Prostate gland (tissue), 2 donors: ENCODE data around the gene GLT1D1. TPM values are rescaled to one million over a fixed set of nuclear protein-coding genes. Genes with fewer than 3 reads are reported as not detected.

Experiments
- DNase-seq: peaks from one replicate; pipeline ENCODE4 v3.0.0-alpha.2; 2019; ENCODE audit warnings: low spot score
- H3K27ac ChIP-seq, 2 donors: fragments of 200-600 bp; sonication (generic); 2 replicates each; pipeline ENCODE4 v1.5.1; 2017 to 2019
- H3K27me3 ChIP-seq: fragments of 200-600 bp; sonication (generic); replicated peaks from 2 replicates; pipeline ENCODE4 v1.5.1; 2019; ENCODE audit not compliant: insufficient read depth
- H3K36me3 ChIP-seq, 2 donors: fragments of 200-600 bp; sonication (generic); 1 replicate in 1 of 2; 2 replicates in 1 of 2; pipeline versions ENCODE4 v1.5.1 to v1.8.1; 2017 to 2019
- H3K4me1 ChIP-seq: fragments of 200-600 bp; sonication (generic); replicated peaks from 2 replicates; pipeline ENCODE4 v1.5.1; 2019
- H3K4me3 ChIP-seq, 2 donors: fragments of 200-600 bp; sonication (generic); 2 replicates each; pipeline ENCODE4 v1.5.1; 2017 to 2019
- H3K9me3 ChIP-seq: fragments of 200-600 bp; sonication (generic); 2 replicates; pipeline ENCODE4 v1.5.1; 2017
- POLR2A ChIP-seq: fragments of 450-650 bp; IDR thresholded peaks from one replicate; pipeline ENCODE4 v1.6.1; 2016; ENCODE audit warnings: antibody characterized with exemption, mild to moderate bottlenecking
- POLR2AphosphoS5 ChIP-seq: sonication (generic); formaldehyde crosslinking; IDR thresholded peaks from one replicate; pipeline ENCODE4 v1.6.1; 2017; ENCODE audit warnings: antibody characterized with exemption
- WGBS: methylation state at CpG from one replicate; pipeline ENCODE4 v1.1.5; 2018; 5-methylcytosine and 5-hydroxymethylcytosine counted together
- intact Hi-C: fragments of 100-400 bp; cut with DNase I; formaldehyde crosslinking; loops from one replicate; pipeline ENCODE4 v1.14.2; 2022
- total RNA-seq, 2 donors: library from RNA; depleted of rRNA; stranded (reverse); fragments of >200 nt; gene quantifications; one replicate each; pipeline ENCODE4 v1.1.0, GENCODE V29; 2016
- TF ChIP-seq, protein P1 (sequence below), 4 experiments: fragments of 200-600 bp in 2 of 4; fragments of 450-650 bp in 2 of 4; sonication (generic) in 2 of 4; IDR thresholded peaks; 1 replicate in 3 of 4; 2 replicates in 1 of 4; pipeline ENCODE4 v1.5.1; 2016 to 2019; ENCODE audit warnings: antibody characterized with exemption in 4 of 4, mild to moderate bottlenecking in 2 of 4, moderate library complexity in 2 of 4

The GLT1D1 gene
- total RNA-seq, 2 donors from 2014 or later, result 1.9 TPM; not detected in 1

GRCh38 chr12:128991716-128992115 lies 138.4 kb downstream of the GLT1D1 start:
- no peak overlapping the region for H3K4me3 ChIP-seq
- no peak for DNase-seq
- H3K27ac ChIP-seq, result no peak overlapping the region
- 84% methylated on average over 6 of the region's 6 CpGs for WGBS
- H3K4me1 ChIP-seq, result no peaks in the 10 kb centered on the region
- intact Hi-C loops, result no loop called here
- H3K9me3 ChIP-seq, result no peaks in the 10 kb centered on the region
- TF ChIP-seq POLR2AphosphoS5 (no peak), POLR2A (no peak)
- TF ChIP-seq, protein P1, sequence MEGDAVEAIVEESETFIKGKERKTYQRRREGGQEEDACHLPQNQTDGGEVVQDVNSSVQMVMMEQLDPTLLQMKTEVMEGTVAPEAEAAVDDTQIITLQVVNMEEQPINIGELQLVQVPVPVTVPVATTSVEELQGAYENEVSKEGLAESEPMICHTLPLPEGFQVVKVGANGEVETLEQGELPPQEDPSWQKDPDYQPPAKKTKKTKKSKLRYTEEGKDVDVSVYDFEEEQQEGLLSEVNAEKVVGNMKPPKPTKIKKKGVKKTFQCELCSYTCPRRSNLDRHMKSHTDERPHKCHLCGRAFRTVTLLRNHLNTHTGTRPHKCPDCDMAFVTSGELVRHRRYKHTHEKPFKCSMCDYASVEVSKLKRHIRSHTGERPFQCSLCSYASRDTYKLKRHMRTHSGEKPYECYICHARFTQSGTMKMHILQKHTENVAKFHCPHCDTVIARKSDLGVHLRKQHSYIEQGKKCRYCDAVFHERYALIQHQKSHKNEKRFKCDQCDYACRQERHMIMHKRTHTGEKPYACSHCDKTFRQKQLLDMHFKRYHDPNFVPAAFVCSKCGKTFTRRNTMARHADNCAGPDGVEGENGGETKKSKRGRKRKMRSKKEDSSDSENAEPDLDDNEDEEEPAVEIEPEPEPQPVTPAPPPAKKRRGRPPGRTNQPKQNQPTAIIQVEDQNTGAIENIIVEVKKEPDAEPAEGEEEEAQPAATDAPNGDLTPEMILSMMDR (IDR thresholded peaks at IDR 0.05), result no peak
- H3K27me3 ChIP-seq, result no peaks in the 10 kb centered on the region
- H3K36me3 ChIP-seq, result no peaks in the 10 kb centered on the region

DNA sequence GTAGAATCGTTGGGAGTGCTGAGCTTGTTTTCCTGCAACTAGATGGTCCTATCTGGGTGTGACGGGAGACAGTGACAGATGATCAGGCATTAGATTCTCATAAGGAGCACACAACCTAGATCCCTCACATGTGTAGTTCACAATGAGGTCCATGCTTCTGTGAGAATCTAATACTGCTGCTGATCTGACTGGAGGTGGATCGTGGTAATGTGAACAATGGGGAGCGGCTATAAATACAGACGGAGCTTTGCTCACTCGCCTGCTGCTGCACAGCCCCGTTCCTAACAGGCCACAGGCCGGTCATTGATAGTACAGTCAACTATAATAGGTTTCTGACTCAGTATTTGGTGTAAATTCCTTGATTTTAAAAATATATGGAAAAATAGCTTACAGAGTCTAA lies 138.8 kb downstream of the GLT1D1 start:
- no peak overlapping the region for H3K27ac ChIP-seq
- no peaks in the 10 kb centered on the region for H3K9me3 ChIP-seq
- H3K4me1 ChIP-seq, result no peaks in the 10 kb centered on the region
- WGBS, result 92% methylated on average over 8 of the region's 8 CpGs
- no peak for DNase-seq
- H3K36me3 ChIP-seq, result no peaks in the 10 kb centered on the region
- intact Hi-C loops, result no loop called here
- no peak overlapping the region for H3K4me3 ChIP-seq
- TF ChIP-seq POLR2AphosphoS5 (no peak), POLR2A (no peak)
- TF ChIP-seq, protein P1 (IDR thresholded peaks at IDR 0.05), result no peak
- no peaks in the 10 kb centered on the region for H3K27me3 ChIP-seq

DNA sequence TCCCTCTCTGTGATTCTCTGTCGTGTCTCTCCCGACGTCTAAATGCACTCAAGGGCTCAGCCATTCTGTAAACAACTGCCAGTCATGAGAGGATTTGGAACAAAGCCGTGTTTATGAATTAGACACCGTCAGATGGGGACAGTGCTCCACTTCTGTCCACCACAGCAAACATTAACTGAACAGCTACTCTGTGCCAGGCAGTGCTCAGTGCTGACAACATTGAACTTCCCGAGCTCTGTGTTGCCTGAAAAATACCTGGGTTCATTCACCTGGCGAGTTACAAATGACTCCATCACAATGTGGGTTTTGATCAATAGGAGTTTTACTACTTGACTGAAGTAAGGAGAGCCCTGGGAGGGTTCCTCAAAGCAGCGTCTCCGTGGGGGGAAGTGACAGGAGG lies 139.3 kb downstream of the GLT1D1 start:
- WGBS, result 80% methylated on average over 9 of the region's 9 CpGs
- no peak for DNase-seq
- H3K36me3 ChIP-seq, result no peaks in the 10 kb centered on the region
- no peaks in the 10 kb centered on the region for H3K4me1 ChIP-seq
- H3K27me3 ChIP-seq, result no peaks in the 10 kb centered on the region
- intact Hi-C loops, result no loop called here
- TF ChIP-seq POLR2AphosphoS5 (no peak), POLR2A (no peak)
- TF ChIP-seq, protein P1 (IDR thresholded peaks at IDR 0.05), result no peak
- H3K9me3 ChIP-seq, result no peaks in the 10 kb centered on the region
- H3K27ac ChIP-seq, result no peak overlapping the region
- H3K4me3 ChIP-seq, result no peak overlapping the region

DNA sequence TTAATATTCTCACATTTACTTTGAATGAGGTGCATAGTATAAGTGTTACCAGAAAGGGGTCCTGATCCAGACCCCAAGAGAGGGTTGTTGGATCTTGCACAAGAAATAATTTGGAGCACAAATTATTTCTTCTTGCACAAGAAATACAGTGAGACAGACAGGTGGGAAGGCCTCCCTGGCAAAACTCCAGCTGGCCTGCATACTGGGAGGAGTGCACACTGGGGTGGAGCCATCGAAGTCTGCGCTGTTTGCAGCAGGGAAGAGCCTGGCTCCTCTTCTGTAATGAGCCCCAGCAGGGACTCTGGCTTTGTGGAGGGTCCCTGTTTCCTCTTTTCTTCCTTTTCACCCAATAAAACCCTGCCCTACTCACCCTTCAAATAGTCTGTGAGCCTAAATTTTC lies 141.6 kb downstream of the GLT1D1 start:
- no peak overlapping the region for H3K4me3 ChIP-seq
- TF ChIP-seq, protein P1 (IDR thresholded peaks at IDR 0.05), result no peak
- TF ChIP-seq POLR2A (no peak), POLR2AphosphoS5 (no peak)
- H3K9me3 ChIP-seq, result no peaks in the 10 kb centered on the region
- intact Hi-C loops, result no loop called here
- H3K4me1 ChIP-seq, result no peaks in the 10 kb centered on the region
- no peak overlapping the region for H3K27ac ChIP-seq
- WGBS, result 48% methylated on average over 2 of the region's 2 CpGs
- no peaks in the 10 kb centered on the region for H3K27me3 ChIP-seq
- no peaks in the 10 kb centered on the region for H3K36me3 ChIP-seq
- no peak for DNase-seq

- intact Hi-C loops, result no loop called here
- 85% methylated on average over 8 of the region's 8 CpGs for WGBS
- H3K4me3 ChIP-seq, result no peak overlapping the region
- H3K27me3 ChIP-seq, result no peaks in the 10 kb centered on the region
- H3K4me1 ChIP-seq, result no peaks in the 10 kb centered on the region
- H3K36me3 ChIP-seq, result no peaks in the 10 kb centered on the region
- no peak for DNase-seq
- TF ChIP-seq POLR2A (no peak), POLR2AphosphoS5 (no peak)
- TF ChIP-seq, protein P1 (IDR thresholded peaks at IDR 0.05), result no peak
- no peaks in the 10 kb centered on the region for H3K9me3 ChIP-seq
- H3K27ac ChIP-seq, result no peak overlapping the region
Observed at GRCh38 chr12:128995619-128996018, 142.3 kb downstream of the GLT1D1 start.
